Measurements from ENCODE around the gene WWC1. TPM values are rescaled to one million over a fixed set of nuclear protein-coding genes. Genes with fewer than 3 reads are reported as not detected.

WWC1 gene
- total RNA-seq, 1 donor from 2014 or later = 48.6 TPM

DNA sequence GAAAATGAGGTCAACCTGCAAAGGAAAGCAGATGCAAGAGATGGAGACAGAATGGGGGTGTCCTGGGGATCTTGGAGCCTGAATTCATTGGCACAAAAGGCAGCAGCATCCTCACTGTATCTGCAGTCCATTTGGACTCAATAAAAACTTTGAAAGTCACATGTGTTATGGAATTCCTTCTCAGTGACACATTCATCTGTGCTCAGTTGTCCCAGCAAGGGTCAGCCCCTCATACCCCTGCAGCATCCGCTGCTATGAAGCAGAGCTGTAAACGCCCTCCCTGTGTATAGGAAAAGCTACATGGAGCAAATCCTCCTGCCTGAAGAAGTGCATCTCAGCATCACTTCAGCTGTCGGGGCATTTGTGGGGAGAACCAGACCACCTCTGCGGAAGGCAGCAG, 180.3 kb downstream of the WWC1 start:
- DNase-seq (ENCODE audit: low read depth) (peak; percentile 35), FAIRE-seq (peak; percentile 29)
- no peak overlapping the region for H3K4me3 Mint-ChIP-seq (ENCODE audit: unreplicated experiment)
- H3K79me2 ChIP-seq (ENCODE audit: insufficient read depth, low read length) = no peaks in the 10 kb centered on the region
- H3K27me3 ChIP-seq (ENCODE audit: insufficient read depth, low read length) = no peaks in the 10 kb centered on the region
- no peaks in the 10 kb centered on the region for H3K36me3 ChIP-seq (ENCODE audit: insufficient read depth, low read length)
- H3K9me3 ChIP-seq (ENCODE audit: insufficient read depth, low read depth, low read length) = no peaks in the 10 kb centered on the region
- peak overlapping the region; percentile 18 for H3K4me3 ChIP-seq (ENCODE audit: insufficient read depth, low read depth, low read length)
- H3K27me3 Mint-ChIP-seq (ENCODE audit: low read depth, unreplicated experiment) = no peaks in the 10 kb centered on the region
- no peaks in the 10 kb centered on the region for H3K9me3 Mint-ChIP-seq (ENCODE audit: unreplicated experiment)
- H3K4me2 ChIP-seq (ENCODE audit: low read length) = peak overlapping the region; percentile 76
- H3K27ac ChIP-seq (ENCODE audit: low read depth, low read length) = peak overlapping the region; percentile 57
- no peak overlapping the region for H2AFZ ChIP-seq (ENCODE audit: low read depth, low read length)
- TF ChIP-seq EZH2 (IDR thresholded peaks at IDR 0.05; ENCODE audit: insufficient read depth, low read length) (no peak), CTCF (IDR thresholded peaks at IDR 0.05; ENCODE audit: insufficient read depth, low read depth, low read length) (no peak)
- H3K27ac Mint-ChIP-seq (ENCODE audit: unreplicated experiment) = peak overlapping the region; percentile 85
- peaks cover 36% of the 10 kb centered on the region for H3K4me1 ChIP-seq (ENCODE audit: insufficient read depth, low read length)
- H3K4me1 Mint-ChIP-seq (ENCODE audit: low read depth, unreplicated experiment) = peaks cover 44% of the 10 kb centered on the region
- H3K9ac ChIP-seq (ENCODE audit: low read length) = peak overlapping the region; percentile 54
- no peaks in the 10 kb centered on the region for H4K20me1 ChIP-seq (ENCODE audit: insufficient read depth, low read length)
- peaks cover 10% of the 10 kb centered on the region for H3K36me3 Mint-ChIP-seq (ENCODE audit: low read depth, unreplicated experiment)

DNA sequence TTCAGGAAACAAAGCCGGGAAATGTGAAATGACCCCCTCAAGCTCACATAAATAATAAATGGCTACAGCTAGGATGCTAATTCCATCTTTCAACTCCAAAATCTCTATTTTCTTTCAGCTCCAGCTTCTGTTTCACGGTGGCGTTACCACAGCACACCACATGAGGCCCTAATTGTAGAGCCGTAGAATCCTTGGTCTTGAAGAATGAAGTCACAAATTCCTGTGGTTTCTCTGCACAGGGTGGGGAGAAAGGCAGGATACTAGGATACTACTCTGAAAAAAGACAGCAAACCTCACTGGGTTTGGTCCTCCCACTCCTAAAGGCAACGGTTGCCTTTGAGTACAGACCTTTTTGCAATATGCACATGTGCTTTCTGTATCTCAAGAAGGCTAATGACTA, 180.9 kb downstream of the WWC1 start:
- H3K9me3 Mint-ChIP-seq (ENCODE audit: unreplicated experiment) = no peaks in the 10 kb centered on the region
- no peaks in the 10 kb centered on the region for H3K27me3 Mint-ChIP-seq (ENCODE audit: low read depth, unreplicated experiment)
- no peaks in the 10 kb centered on the region for H4K20me1 ChIP-seq (ENCODE audit: insufficient read depth, low read length)
- H3K4me3 Mint-ChIP-seq (ENCODE audit: unreplicated experiment) = no peak overlapping the region
- H3K36me3 Mint-ChIP-seq (ENCODE audit: low read depth, unreplicated experiment) = peaks cover 10% of the 10 kb centered on the region
- TF ChIP-seq CTCF (IDR thresholded peaks at IDR 0.05; ENCODE audit: insufficient read depth, low read depth, low read length) = peak; percentile 50
- no peak for TF ChIP-seq EZH2 (IDR thresholded peaks at IDR 0.05; ENCODE audit: insufficient read depth, low read length)
- H3K36me3 ChIP-seq (ENCODE audit: insufficient read depth, low read length) = no peaks in the 10 kb centered on the region
- no peaks in the 10 kb centered on the region for H3K27me3 ChIP-seq (ENCODE audit: insufficient read depth, low read length)
- peak overlapping the region; percentile 85 for H3K27ac Mint-ChIP-seq (ENCODE audit: unreplicated experiment)
- H3K9ac ChIP-seq (ENCODE audit: low read length) = peak overlapping the region; percentile 54
- peaks cover 50% of the 10 kb centered on the region for H3K4me1 Mint-ChIP-seq (ENCODE audit: low read depth, unreplicated experiment)
- H3K4me2 ChIP-seq (ENCODE audit: low read length) = peak overlapping the region; percentile 76
- peaks cover 41% of the 10 kb centered on the region for H3K4me1 ChIP-seq (ENCODE audit: insufficient read depth, low read length)
- DNase-seq (ENCODE audit: low read depth) (peak; percentile 95), FAIRE-seq (peak; percentile 100)
- peak overlapping the region; percentile 57 for H3K27ac ChIP-seq (ENCODE audit: low read depth, low read length)
- no peaks in the 10 kb centered on the region for H3K9me3 ChIP-seq (ENCODE audit: insufficient read depth, low read depth, low read length)
- H3K4me3 ChIP-seq (ENCODE audit: insufficient read depth, low read depth, low read length) = peak overlapping the region; percentile 18
- peak overlapping the region; percentile 7 for H2AFZ ChIP-seq (ENCODE audit: low read depth, low read length)
- H3K79me2 ChIP-seq (ENCODE audit: insufficient read depth, low read length) = no peaks in the 10 kb centered on the region

GRCh38 chr5:168474319-168474718, 182.9 kb downstream of the WWC1 start:
- Mint-ChIP-seq H3K4me3 (ENCODE audit: unreplicated experiment) (no peak overlapping the region), H3K9me3 (ENCODE audit: unreplicated experiment) (no peaks in the 10 kb centered on the region), H3K36me3 (ENCODE audit: low read depth, unreplicated experiment) (peaks cover 8% of the 10 kb centered on the region), H3K4me1 (ENCODE audit: low read depth, unreplicated experiment) (peaks cover 44% of the 10 kb centered on the region), H3K27ac (ENCODE audit: unreplicated experiment) (no peak overlapping the region), H3K27me3 (ENCODE audit: low read depth, unreplicated experiment) (no peaks in the 10 kb centered on the region)
- Histone ChIP-seq H3K27ac (ENCODE audit: low read depth, low read length) (no peak overlapping the region), H2AFZ (ENCODE audit: low read depth, low read length) (no peak overlapping the region), H3K4me1 (ENCODE audit: insufficient read depth, low read length) (peaks cover 38% of the 10 kb centered on the region), H3K9ac (ENCODE audit: low read length) (no peak overlapping the region), H3K4me2 (ENCODE audit: low read length) (no peak overlapping the region), H3K27me3 (ENCODE audit: insufficient read depth, low read length) (no peaks in the 10 kb centered on the region), H3K9me3 (ENCODE audit: insufficient read depth, low read depth, low read length) (no peaks in the 10 kb centered on the region), H3K4me3 (ENCODE audit: insufficient read depth, low read depth, low read length) (no peak overlapping the region), H3K36me3 (ENCODE audit: insufficient read depth, low read length) (no peaks in the 10 kb centered on the region), H3K79me2 (ENCODE audit: insufficient read depth, low read length) (no peaks in the 10 kb centered on the region), H4K20me1 (ENCODE audit: insufficient read depth, low read length) (no peaks in the 10 kb centered on the region)
- DNase-seq (ENCODE audit: low read depth) = no peak
- TF ChIP-seq EZH2 (IDR thresholded peaks at IDR 0.05; ENCODE audit: insufficient read depth, low read length) (no peak), CTCF (IDR thresholded peaks at IDR 0.05; ENCODE audit: insufficient read depth, low read depth, low read length) (no peak)
- FAIRE-seq = no peak
